ELF-1 (cell line): ENCODE results near the gene MC5R.

Experiments used
- DNase-seq: peaks from one replicate; pipeline ENCODE4 v3.0.0-alpha.2; 2016; ENCODE audit warnings: low read depth, low spot score

The MC5R gene

GRCh38 chr18:13836559-13836958 lies 12.6 kb downstream of the MC5R start:
- DNase-seq, result no peak

- DNase-seq, result no peak
These were observed 25.8 kb downstream of the MC5R start for GRCh38 chr18:13849791-13850190.

GRCh38 chr18:13862898-13863297 lies 38.9 kb downstream of the MC5R start:
- DNase-seq, result peak; percentile 57

GRCh38 chr18:13868501-13869271 lies 44.7 kb downstream of the MC5R start:
- DNase-seq, result no peak

- DNase-seq, result peak; percentile 13
These were observed 47.8 kb downstream of the MC5R start for GRCh38 chr18:13871701-13872100.

GRCh38 chr18:13872373-13872772 lies 48.4 kb downstream of the MC5R start:
- DNase-seq, result no peak

GRCh38 chr18:13872932-13873331 lies 49.0 kb downstream of the MC5R start:
- no peak for DNase-seq

- DNase-seq, result no peak
These were observed 50.6 kb downstream of the MC5R start for GRCh38 chr18:13874558-13874957.
